Neutrophil (primary cell): ENCODE data around the gene KRTAP19-2.

Experiments
- H3K27ac ChIP-seq: fragments of 200-600 bp; sonication (generic); 2 replicates; pipeline ENCODE4 v1.5.1; 2016; ENCODE audit warnings: mild to moderate bottlenecking, moderate library complexity
- H3K27me3 ChIP-seq: fragments of 200-600 bp; sonication (generic); 2 replicates; pipeline ENCODE4 v1.6.0; 2016; ENCODE audit warnings: mild to moderate bottlenecking
- H3K36me3 ChIP-seq: fragments of 200-600 bp; sonication (generic); 2 replicates; pipeline ENCODE4 v1.5.1; 2017
- H3K4me1 ChIP-seq, 2 experiments: fragments of 200-600 bp in 1 of 2; sonication (generic) in 1 of 2; 1 replicate in 1 of 2; 2 replicates in 1 of 2; pipeline versions ENCODE4 v1.5.1 to v1.6.1; 2013 to 2016; ENCODE audit warnings: low read depth in 1 of 2, low read length in 1 of 2, mild to moderate bottlenecking in 1 of 2, moderate library complexity in 1 of 2; ENCODE audit not compliant: control insufficient read depth in 1 of 2, insufficient read depth in 1 of 2
- H3K4me3 ChIP-seq, 2 experiments: fragments of 200-600 bp in 1 of 2; sonication (generic) in 1 of 2; 1 replicate in 1 of 2; 2 replicates in 1 of 2; pipeline ENCODE4 v1.5.1; 2013 to 2016; ENCODE audit warnings: low read depth in 1 of 2, low read length in 1 of 2, mild to moderate bottlenecking in 1 of 2, moderate library complexity in 1 of 2
- H3K9me3 ChIP-seq: fragments of 200-600 bp; sonication (generic); 2 replicates; pipeline ENCODE4 v1.5.1; 2016
- CTCF ChIP-seq: fragments of 200-600 bp; sonication (generic); IDR thresholded peaks from 2 replicates; pipeline ENCODE4 v1.5.1; 2016; ENCODE audit warnings: antibody characterized with exemption

The KRTAP19-2 gene

GRCh38 chr21:30444204-30444603 is 43.0 kb downstream of the KRTAP19-2 start:
- H3K9me3 ChIP-seq, result no peaks in the 10 kb centered on the region
- H3K4me3 ChIP-seq, result no peak overlapping the region
- H3K27me3 ChIP-seq, result no peaks in the 10 kb centered on the region
- H3K36me3 ChIP-seq, result no peaks in the 10 kb centered on the region
- no peak overlapping the region for H3K27ac ChIP-seq
- TF ChIP-seq CTCF, result no peak
- no peaks in the 10 kb centered on the region for H3K4me1 ChIP-seq

GRCh38 chr21:30443226-30443625 is 44.0 kb downstream of the KRTAP19-2 start:
- no peaks in the 10 kb centered on the region for H3K36me3 ChIP-seq
- H3K4me3 ChIP-seq, result no peak overlapping the region
- TF ChIP-seq CTCF, result no peak
- no peaks in the 10 kb centered on the region for H3K9me3 ChIP-seq
- H3K27me3 ChIP-seq, result no peaks in the 10 kb centered on the region
- no peaks in the 10 kb centered on the region for H3K4me1 ChIP-seq
- H3K27ac ChIP-seq, result no peak overlapping the region

- H3K27ac ChIP-seq, result no peak within 1 kb of the TSS
- no peak within 1 kb of the TSS for H3K4me3 ChIP-seq
- no peak for TF ChIP-seq CTCF
- H3K9me3 ChIP-seq, result no peaks in the 10 kb centered on the region
- no peaks in the 10 kb centered on the region for H3K36me3 ChIP-seq
- H3K4me1 ChIP-seq, result no peaks in the 10 kb centered on the region
- no peaks in the 10 kb centered on the region for H3K27me3 ChIP-seq
These were observed 47.3 kb downstream of the KRTAP19-2 start, which contains the start of gene KRTAP15-1 for GRCh38 chr21:30439975-30440374. TSS of gene KRTAP15-1 (plus strand) at chr21:30440275. CDS start at chr21:30440328, 53 bp downstream.
